HUDEP-2 (cell line): ENCODE measurements around the gene TNK2.
"Not testable (repeated sequence)": the region's sequence is repeated elsewhere in the genome, so short reads cannot be mapped to it uniquely, and the experiment has no call there.

Experiments used
- DNase-seq, 76 experiments: peaks; one replicate each; lab custom pipeline; 2025; ENCODE audit not compliant: unreplicated experiment in 76 of 76; lab: John Stamatoyannopoulos, UW

The TNK2 gene

GRCh38 chr3:195872097-195872496 lies 36.3 kb downstream of the TNK2 start:
- no peak for DNase-seq

GRCh38 chr3:195871686-195872085 lies 36.7 kb downstream of the TNK2 start:
- not testable (repeated sequence) for DNase-seq

DNA sequence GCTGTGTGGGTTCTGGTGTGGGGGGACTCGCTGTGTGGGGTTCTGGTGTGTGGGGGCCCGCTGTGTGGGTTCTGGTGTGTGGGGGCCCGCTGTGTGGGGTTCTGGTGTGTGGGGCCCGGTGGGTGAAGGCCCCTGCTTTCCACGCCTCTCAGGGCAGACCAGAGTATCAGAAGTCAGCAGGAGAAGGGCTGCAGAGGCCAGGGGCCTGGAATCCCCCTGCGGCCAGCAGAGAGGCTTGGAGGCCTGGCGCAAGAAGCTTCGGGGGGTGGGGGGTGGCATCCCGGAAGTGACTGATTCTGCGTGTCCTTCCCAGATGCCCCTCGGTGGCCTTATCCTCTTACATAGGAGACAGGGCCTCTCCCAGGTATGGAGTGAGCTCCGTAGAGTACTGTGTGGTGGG lies 37.4 kb downstream of the TNK2 start:
- no peak for DNase-seq

DNA sequence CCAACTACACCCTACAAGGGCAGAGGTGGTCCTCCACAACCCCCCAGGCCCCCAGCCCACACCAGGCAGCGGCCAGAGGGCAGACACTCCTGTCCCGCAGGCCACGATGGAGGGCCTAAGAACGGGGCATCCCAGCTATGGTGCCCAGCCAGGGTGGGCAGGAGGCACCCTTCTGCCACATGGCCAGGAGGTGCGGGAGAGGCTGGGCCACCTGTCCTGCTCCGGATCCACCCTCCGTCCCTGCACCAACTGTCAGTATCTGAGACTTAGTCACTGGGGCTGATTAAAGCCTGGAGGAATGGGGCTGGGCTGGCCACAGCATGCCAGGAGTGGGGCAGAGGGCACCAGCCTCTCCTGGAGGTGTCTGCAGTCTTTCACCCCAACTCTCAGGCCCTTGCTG lies 37.9 kb downstream of the TNK2 start:
- DNase-seq = no peak

- DNase-seq = no peak
These were observed 38.8 kb downstream of the TNK2 start for GRCh38 chr3:195869413-195870001.

GRCh38 chr3:195868866-195869412 lies 39.4 kb downstream of the TNK2 start:
- no peak for DNase-seq

DNA sequence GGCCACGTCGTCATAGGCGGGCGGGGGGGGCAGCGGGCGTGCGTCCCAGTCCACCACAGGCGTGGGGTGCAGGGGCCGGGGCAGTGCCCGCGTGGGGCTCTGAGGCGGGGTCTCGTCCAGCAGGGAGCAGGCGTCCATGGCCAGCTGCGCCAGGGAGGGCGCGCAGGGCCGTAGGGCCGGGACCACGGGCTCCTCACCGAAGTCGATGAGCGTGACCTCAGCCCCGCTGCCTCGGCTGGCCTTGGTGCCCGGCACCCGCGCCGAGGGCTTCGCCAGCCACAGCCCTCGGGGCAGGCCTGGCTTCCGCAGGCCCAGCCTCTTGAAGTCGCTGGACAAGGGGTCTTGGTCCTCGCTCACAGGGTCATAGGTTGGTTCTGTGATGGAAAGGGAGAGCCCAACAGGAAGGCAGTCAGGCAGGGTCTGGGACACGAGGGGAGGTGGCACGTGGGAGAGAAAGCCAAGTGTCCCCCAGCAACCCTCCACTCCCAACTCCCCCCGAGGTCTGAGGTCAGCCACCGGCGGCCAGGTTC lies 40.0 kb downstream of the TNK2 start:
- no peak for DNase-seq

- no peak for DNase-seq
These were observed 40.6 kb downstream of the TNK2 start for GRCh38 chr3:195867631-195868335.

- DNase-seq = no peak
These were observed 41.5 kb downstream of the TNK2 start for GRCh38 chr3:195866686-195867511.

GRCh38 chr3:195865752-195866151 lies 42.6 kb downstream of the TNK2 start:
- DNase-seq = no peak

- DNase-seq = peak in 71 of 76 experiments; percentile 6 to 84 (median 62)
These were observed 45.0 kb downstream of the TNK2 start for GRCh38 chr3:195863121-195864061.

DNA sequence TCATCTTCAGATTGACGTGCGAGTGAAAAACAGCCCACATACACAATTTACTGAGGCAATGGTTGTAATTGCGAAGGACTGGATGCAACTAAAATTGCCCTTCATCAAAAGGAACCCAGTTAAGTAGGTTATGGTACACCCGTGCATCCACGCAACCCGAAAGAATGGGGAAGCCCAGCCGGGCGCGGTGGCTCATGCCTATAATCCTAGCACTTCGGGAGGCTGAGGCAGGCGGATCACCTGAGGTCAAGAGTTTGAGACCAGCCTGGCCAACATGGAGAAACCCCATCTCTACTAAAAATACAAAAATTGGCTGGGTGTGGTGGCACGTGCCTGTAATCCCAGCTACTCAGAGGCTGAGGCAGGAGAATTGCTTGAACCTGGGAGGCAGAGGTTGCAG lies 46.0 kb downstream of the TNK2 start:
- not testable (repeated sequence) for DNase-seq

DNA sequence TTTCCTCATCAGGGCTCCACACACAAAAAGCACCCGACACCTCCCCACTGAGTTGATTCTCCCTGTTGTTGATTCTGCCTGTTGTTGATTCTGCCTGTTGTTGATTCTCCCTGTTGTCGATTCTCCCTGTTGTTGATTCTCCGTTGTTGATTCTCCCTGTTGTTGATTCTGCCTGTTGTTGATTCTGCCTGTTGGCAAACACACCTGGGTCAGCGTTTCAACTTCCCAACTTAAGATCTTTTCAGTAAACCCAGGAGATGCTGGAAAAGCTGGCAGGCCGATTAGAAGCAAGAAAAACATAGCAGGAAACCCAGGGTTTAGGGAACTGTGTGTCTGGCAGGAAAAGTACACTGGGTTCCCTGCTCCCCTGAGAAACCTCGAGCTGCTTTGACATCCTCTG lies 47.9 kb downstream of the TNK2 start:
- no peak for DNase-seq

DNA sequence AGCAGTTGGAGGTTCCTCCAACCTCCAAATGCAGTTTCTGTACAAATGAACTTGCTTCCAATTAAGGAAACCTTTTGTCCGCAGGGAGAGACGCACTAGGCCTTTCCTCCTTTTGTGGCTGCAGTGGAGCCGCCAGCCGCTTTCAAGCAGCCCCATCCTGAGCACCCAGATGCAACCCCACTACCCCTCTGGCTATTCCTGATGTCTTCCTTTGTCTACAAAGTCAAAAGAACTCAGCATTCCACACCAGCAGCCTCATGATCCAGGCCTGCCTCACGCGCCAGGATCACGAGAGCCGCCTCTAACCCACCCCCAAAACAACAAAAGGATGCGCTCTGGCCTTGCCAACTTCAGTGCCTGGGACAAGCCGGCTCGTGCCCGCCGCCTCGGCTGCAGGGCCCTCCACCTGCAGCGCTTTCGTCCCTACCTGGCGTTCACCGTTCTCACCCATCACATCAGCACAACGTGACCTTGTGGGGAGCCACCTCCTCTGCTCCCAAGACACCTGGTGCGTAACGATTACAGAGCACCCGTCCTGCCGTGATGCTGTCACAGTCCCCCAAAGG lies 48.4 kb downstream of the TNK2 start:
- no peak for DNase-seq

- DNase-seq = peak in 53 of 76 experiments; percentile 1 to 71 (median 39)
These were observed 49.1 kb downstream of the TNK2 start for GRCh38 chr3:195859061-195859845.

GRCh38 chr3:195856410-195857084 lies 51.8 kb downstream of the TNK2 start:
- DNase-seq = peak in 73 of 76 experiments; percentile 29 to 85 (median 67)

DNA sequence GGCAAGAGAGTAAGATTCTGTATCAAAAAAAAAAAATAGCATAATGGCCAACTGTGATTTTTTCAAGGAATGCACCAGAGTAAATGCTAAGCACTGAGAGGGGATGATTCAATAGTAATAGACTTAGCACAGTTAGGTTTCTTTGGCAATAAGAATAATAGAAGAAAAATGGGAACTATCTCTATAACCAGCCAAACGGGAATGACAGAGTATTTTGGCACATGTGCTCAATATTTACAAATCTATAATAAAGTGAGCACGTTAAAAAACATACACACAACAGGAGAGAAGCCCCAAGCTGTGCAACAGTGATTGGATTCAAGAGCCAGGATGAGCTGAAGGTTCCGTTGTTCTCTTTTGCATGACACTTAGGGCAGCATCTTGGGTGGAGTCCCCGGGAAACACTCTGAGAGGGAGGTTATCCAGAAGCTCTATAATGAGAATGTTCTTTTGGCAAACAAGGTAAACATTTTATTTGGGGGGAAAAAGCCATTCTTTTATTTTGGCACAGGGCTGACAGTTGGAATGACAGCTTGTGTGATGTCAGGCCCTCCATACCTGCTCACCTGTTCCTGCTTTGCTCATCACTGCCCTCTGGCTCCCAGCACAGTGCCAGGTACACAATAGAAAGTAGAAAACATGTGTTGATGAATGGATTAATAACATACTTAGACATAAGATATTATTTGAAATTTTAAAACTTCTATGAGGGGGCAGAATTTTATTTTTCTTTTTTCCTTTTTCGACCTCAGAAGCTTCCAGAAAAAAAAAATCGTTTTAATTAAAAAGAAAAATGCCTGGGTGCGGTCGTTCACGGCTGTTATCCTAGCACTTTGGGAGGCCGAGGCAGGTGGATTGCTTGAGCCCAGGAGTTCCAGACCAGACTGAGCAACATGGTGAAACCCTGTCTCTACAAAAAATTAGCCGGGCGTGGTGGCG lies 52.6 kb downstream of the TNK2 start:
- no peak for DNase-seq
